HuH-7 (cell line): Measurements from ENCODE around the gene TMEM212.
"Not testable (repeated sequence)": the region's sequence is repeated elsewhere in the genome, so short reads cannot be mapped to it uniquely, and the experiment has no call there.

ENCODE experiments used
- DNase-seq: peaks from one replicate; pipeline ENCODE4 v3.0.0; 2011; ENCODE audit warnings: low spot score

TMEM212 gene

GRCh38 chr3:171890398-171890797 is 47.2 kb downstream of the TMEM212 start:
- DNase-seq, result no peak

GRCh38 chr3:171892457-171892856 is 49.3 kb downstream of the TMEM212 start:
- no peak for DNase-seq

GRCh38 chr3:171895291-171895690 is 52.1 kb downstream of the TMEM212 start:
- no peak for DNase-seq

- no peak for DNase-seq
Observed at GRCh38 chr3:171895900-171896299, 52.8 kb downstream of the TMEM212 start.

GRCh38 chr3:171896316-171896715 is 53.2 kb downstream of the TMEM212 start:
- DNase-seq, result no peak

- no peak for DNase-seq
Observed at GRCh38 chr3:171898192-171898591, 55.0 kb downstream of the TMEM212 start.

- DNase-seq, result no peak
Observed at GRCh38 chr3:171900446-171900845, 57.3 kb downstream of the TMEM212 start.

GRCh38 chr3:171901615-171902312 is 58.6 kb downstream of the TMEM212 start:
- peak; percentile 55 for DNase-seq

- DNase-seq, result no peak
Observed at GRCh38 chr3:171904829-171905228, 61.7 kb downstream of the TMEM212 start.

GRCh38 chr3:171906503-171906902 is 63.4 kb downstream of the TMEM212 start:
- DNase-seq, result not testable (repeated sequence)

- DNase-seq, result no peak
Observed at GRCh38 chr3:171906951-171907676, 64.0 kb downstream of the TMEM212 start.

- DNase-seq, result no peak
Observed at GRCh38 chr3:171907761-171908160, 64.6 kb downstream of the TMEM212 start.

GRCh38 chr3:171908731-171909130 is 65.6 kb downstream of the TMEM212 start:
- DNase-seq, result no peak
